ENCODE data around the gene COX7A2.
A peak's percentile ranks its signal among the peaks of the same experiment; 100 is the strongest.

Gene COX7A2

GRCh38 chr6:75205776-75206575 is 37.6 kb downstream of the COX7A2 start, which contains the start of gene COL12A1:
Gene COL12A1 (minus strand): TSS chr6:75206053. CDS start chr6:75202792, 3,261 bp downstream.
- Histone ChIP-seq H3K36me3 (replicated peaks) (no peaks in the 10 kb centered on the region), H3K4me3 (ENCODE audit: low read depth, low read length) (peak within 1 kb of the TSS; percentile 89), H3K27ac (peak within 1 kb of the TSS; percentile 85), H3K27me3 (replicated peaks) (no peaks in the 10 kb centered on the region)
- in situ Hi-C loops (cut with HindIII; ENCODE audit: low pct_ligation_motif_present, low sequenced_read_pairs), result no loop called here
- DNase-seq, result peak; percentile 98
- TF ChIP-seq CTCF (IDR thresholded peaks at IDR 0.05; ENCODE audit: low read depth, low read length, missing control alignments), result peak; percentile 32

GRCh38 chr6:75204959-75205775 is 38.4 kb downstream of the COX7A2 start:
- DNase-seq, result peak; percentile 84
- no peak for TF ChIP-seq CTCF (IDR thresholded peaks at IDR 0.05; ENCODE audit: low read depth, low read length, missing control alignments)
- H3K27me3 ChIP-seq (replicated peaks), result no peaks in the 10 kb centered on the region
- H3K4me3 ChIP-seq (ENCODE audit: low read depth, low read length), result peak overlapping the region; percentile 89
- H3K27ac ChIP-seq, result peak overlapping the region; percentile 85
- H3K36me3 ChIP-seq (replicated peaks), result no peaks in the 10 kb centered on the region
- in situ Hi-C loops (cut with HindIII; ENCODE audit: low pct_ligation_motif_present, low sequenced_read_pairs), result no loop called here

GRCh38 chr6:75204217-75204958 is 39.2 kb downstream of the COX7A2 start:
- no peaks in the 10 kb centered on the region for H3K36me3 ChIP-seq (replicated peaks)
- DNase-seq, result peak; percentile 91
- no peaks in the 10 kb centered on the region for H3K27me3 ChIP-seq (replicated peaks)
- in situ Hi-C loops (cut with HindIII; ENCODE audit: low pct_ligation_motif_present, low sequenced_read_pairs), result no loop called here
- TF ChIP-seq CTCF (IDR thresholded peaks at IDR 0.05; ENCODE audit: low read depth, low read length, missing control alignments), result peak; percentile 87
- peak overlapping the region; percentile 85 for H3K27ac ChIP-seq
- peak overlapping the region; percentile 89 for H3K4me3 ChIP-seq (ENCODE audit: low read depth, low read length)

GRCh38 chr6:75203721-75204120 is 39.9 kb downstream of the COX7A2 start:
- DNase-seq, result no peak
- Histone ChIP-seq H3K4me3 (ENCODE audit: low read depth, low read length) (peak overlapping the region; percentile 89), H3K27ac (peak overlapping the region; percentile 85), H3K36me3 (replicated peaks) (no peaks in the 10 kb centered on the region), H3K27me3 (replicated peaks) (no peaks in the 10 kb centered on the region)
- TF ChIP-seq CTCF (IDR thresholded peaks at IDR 0.05; ENCODE audit: low read depth, low read length, missing control alignments), result no peak
- in situ Hi-C loops (cut with HindIII; ENCODE audit: low pct_ligation_motif_present, low sequenced_read_pairs), result no loop called here

GRCh38 chr6:75202676-75203131 is 40.9 kb downstream of the COX7A2 start:
- no peak for TF ChIP-seq CTCF (IDR thresholded peaks at IDR 0.05; ENCODE audit: low read depth, low read length, missing control alignments)
- DNase-seq, result no peak
- Histone ChIP-seq H3K27me3 (replicated peaks) (no peaks in the 10 kb centered on the region), H3K4me3 (ENCODE audit: low read depth, low read length) (peak overlapping the region; percentile 58), H3K27ac (no peak overlapping the region), H3K36me3 (replicated peaks) (no peaks in the 10 kb centered on the region)
- in situ Hi-C loops (cut with HindIII; ENCODE audit: low pct_ligation_motif_present, low sequenced_read_pairs), result no loop called here

Data from brain microvascular endothelial cell (primary cell).